NCI-H82 treated with DMSO at 0.1 percent for 48 hours (cell line): ENCODE results near the gene HSPB9.
"Not testable (repeated sequence)": the region's sequence is repeated elsewhere in the genome, so short reads cannot be mapped to it uniquely, and the experiment has no call there.

Experiments used
- DNase-seq: peaks from one replicate; lab custom pipeline; 2025; ENCODE audit not compliant: unreplicated experiment; lab: John Stamatoyannopoulos, UW

The HSPB9 gene

DNA sequence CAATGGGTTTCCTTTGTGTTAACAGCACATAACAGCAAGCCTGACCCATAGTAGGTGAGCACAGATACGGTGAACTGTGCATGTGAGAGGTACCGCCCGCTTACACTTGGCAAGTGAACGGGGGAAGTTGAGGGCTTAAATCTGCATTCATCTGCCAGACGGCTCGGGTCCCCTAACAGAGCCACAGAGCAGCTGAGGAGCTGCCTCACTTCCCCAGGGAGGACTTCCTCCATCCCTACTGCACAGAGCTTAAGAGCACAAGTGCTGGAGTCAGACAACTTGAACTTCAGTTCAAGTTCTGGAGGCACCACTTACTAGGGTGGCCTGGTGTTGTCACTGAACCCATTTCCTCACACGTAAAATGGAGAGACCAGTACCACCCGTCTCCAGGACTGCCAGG, 18.8 kb downstream of the HSPB9 start:
- DNase-seq: no peak

DNA sequence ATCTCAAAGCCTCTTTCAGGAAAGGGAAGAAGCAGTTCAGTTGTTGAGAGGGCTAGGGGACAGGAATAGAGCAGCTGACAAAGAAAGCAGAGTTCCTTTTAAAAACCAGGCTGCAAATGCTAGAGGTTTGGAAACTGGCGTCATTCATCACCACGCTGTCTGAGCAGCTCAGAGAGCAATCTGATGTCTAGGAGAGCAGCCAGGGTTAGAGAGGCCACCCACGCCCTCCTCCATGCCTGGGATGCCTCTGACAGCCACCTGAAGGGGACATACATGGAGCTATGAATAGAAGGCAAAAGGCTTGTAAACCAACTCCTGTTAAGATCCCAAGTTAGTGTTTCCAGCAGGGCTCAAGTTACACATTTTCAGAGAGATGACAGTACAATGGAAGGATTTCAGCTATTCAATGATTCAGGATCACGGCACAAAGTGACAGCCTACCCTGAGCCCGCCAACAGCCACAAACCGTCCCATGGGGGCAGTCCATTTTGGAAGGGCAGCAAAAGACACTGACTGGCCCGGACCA, 19.8 kb downstream of the HSPB9 start:
- no peak for DNase-seq

DNA sequence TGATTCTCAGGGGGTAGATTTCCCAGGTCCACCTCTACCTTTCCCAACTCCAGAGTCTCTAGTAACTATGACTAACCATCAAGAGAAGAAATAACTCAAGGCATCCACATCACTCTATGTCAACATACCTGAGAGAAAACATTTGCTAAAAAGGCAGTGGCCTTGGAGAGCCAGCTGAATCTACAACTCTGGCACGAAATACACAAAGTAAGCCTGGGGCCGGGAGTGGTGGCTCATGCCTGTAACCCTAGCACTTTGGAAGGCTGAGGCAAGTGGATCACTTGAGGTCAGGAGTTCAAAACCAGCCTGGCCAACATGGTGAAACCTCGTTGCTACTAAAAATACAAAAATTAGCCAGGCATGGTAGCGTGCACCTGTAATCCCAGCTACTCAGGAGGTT, 20.5 kb downstream of the HSPB9 start:
- DNase-seq: not testable (repeated sequence)

DNA sequence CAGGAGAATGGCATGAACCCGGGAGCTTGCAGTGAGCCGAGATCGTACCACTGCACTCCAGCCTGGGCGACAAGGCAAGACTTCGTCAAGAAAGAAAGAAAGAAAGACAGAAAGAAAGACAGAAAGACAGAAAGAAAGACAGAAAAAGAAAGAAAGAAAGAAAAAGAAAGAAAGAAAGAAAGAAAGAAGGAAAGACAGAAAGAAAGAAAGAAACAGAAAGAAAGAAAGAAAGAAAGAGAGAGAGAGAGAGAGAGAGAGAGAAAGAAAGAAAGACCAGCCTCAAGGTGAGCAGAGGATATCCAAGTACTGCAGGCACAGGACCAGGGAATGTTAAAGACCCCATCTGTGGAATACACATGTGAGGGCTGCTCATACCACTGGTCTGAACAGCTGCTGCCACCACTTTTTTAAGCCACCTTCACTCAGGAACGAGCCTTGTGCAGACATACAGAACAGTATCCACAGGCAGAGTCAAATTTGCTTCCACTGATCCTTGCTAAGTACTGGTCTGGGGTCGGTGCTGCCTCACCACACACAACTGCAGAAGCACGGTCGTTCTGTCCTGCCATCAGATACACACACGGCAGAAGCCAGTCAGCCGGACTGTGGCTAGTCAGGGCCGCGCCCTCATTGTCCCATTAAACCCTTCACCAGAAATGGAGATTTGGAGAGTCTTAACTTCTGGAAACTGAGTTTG, 24.5 kb downstream of the HSPB9 start:
- no peak for DNase-seq

DNA sequence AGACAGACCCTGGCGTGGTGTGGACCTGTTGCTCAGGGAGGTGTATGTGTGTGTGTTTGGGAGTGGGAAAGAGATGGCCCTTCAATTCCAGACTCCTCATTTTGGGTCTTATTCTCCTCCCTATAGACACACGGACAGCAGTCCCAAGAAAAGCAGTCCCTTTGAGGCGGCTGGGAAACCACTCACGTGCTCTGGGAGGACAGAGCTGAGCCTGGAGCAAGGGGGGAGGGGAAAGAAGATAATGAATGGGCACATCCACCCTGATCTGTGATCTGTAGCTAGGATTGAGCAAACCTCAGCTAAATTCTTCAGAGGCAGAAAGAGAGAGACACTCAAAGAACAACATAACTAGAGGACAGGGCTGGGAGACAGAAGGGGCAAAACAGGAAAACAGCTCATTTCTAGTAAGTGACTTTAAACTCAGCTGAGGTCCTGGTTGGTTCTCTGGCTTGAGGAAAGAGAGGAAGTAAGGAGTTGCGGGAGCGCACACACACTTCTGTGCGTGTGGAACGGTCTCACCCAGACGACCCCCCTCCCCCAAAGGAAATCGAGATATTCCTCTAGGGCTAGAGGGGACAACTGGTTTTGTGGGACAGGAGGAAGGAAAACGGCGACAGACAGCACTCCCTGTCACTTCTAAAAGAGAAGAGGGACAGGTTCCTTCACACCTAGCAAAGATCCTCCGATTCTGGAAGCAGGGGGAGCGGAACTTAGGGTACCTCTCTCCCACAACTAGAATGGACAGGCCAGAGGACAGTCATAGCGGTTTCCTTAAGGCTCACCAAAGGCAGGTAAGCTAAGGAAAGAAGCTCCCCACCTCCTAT, 31.5 kb downstream of the HSPB9 start:
- no peak for DNase-seq

DNA sequence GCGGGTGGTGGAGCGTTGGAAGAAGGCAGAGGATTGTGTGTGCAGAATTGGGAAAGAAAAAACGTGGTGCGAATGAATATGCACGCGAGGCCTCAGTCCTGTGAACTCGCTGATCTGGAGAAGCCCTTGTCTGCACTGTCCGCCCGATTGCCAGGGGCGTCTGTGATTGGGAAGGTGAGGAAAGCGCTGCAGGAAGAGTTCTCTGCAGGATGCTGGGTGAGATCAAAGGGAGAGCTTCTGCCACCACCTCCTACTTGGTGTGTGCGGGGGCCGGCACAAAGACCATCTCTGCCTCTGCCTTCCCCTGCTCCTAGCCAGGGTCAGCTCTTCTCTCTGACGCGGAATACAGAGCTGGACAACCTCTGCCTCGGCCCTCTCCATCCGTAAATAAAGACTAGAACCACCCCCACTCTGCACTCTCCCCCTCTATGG, 33.0 kb downstream of the HSPB9 start:
- no peak for DNase-seq

DNA sequence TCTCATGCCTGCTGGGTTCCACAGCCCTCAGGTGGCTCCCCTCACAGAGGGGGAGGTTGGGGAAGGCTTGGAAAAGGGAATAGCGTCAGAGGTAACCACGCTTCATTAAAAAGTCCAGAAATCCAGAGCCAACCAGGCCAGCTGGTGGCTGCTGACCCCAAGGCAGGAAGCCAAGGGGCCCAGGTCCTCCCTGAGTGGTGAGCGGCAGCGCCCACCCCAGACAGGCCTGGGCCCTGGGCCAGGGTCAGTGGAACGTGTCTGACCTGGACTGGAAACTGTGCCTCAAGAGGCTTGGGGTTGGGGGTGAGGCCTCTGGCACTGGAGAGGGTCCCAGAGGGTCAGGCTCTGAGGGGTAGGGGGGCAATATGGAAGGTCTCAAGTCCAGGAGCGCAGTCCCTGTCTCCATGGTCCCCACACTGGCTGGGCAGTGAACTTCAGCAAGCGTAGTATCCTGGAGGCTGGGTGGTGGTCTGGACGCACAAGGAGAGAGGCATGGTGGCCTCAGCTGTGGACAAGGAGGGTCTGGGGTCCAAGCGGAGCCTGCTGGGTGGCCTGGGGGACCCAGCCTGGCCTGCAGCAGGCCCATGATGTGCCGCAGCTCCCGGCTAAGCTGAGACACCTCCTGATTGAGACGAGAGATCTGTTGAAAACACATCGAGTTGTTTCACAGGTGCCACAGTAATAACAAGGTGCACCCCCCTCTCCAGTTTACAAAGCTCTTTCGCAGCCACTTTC, 37.4 kb downstream of the HSPB9 start:
- no peak for DNase-seq

DNA sequence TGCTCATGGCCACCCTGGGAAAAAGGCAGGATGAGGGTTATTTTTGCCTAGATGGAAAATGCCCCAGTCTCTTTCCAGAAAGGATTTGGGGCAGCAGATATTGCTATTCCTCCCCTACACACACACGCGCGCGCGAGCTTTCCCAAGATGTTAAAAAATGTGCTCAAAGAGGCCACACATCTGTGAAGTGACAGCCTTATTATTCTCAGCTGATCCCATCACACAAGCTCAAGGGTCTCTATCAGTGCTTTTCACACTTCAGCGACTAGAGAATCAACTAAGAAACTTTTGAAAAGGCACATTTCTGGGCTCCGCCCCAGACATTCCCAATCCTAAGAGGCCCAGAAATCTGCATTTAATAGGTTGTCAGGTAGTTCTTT, 37.9 kb downstream of the HSPB9 start:
- no peak for DNase-seq

DNA sequence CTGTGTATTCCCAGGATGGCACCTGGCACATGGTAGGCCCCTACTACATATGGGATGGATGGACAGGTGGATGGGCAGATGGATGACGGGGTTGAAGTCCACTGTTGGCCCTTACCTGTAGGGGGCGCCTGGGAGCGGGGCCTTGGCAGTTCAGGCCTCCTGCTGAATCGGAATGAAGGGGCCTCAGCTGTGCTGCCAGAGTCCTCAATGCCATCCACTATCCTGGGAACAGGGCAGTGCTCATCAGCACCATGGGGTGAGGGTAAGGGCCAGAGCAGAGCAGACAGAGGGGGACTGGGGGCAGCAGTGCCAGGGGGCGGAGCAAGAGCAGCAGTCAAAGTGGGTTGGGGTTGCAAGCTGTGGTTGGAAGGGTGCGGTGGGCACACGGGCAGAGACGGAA, 40.5 kb downstream of the HSPB9 start:
- no peak for DNase-seq

DNA sequence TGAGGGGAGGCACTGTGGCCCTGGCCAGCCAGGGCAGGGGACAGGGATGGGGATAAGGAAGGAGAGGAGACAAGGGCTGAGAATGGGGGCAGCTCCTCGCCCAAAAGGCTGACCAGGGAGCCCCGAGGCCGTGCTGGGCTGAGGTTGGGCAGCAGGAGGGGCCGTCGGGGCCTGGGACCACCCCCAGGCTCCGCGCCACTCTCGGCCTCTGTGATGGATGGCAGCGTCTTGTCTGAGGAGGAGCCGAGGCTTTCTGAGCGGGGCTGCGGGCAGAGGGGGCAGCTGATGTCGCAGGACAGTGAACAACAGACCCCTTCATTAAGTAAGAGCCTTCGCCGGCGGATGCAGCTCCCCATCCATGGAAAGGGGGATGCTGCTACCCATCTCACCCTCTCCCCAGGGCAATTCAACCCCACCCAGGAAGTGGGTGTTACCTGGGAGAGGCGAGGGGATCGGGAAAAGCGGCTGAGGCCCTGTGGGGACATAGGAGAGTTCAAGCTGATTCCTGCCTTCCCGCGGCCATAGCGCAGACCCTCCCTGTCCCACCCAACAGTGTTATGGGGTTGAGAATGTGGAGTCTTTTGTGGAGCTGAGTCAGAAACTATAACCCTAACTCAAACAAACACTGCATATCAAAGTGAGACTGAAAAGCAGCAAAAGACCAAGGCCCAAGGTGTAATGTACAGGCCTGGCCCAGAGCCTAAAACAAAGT, 41.2 kb downstream of the HSPB9 start:
- no peak for DNase-seq

DNA sequence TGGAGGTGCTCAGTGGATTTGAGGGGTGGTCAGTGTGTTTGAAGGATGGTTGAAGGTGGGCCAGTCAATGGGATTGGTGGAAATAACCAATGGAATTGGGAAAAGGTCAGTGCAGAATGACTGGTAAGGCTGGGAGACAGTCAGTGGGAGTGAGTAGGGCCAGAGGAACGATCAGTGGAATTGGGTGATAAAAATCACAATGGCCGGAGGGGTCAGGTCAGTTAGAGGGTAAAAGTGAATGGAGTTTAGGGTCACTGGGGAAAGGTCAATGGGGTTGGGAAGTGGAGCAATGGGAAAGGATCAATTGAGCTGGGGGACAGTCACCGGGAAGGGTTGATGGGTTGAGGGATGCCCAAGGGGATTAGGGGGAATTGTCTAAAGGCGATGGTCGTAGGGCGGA, 43.1 kb downstream of the HSPB9 start:
- no peak for DNase-seq

DNA sequence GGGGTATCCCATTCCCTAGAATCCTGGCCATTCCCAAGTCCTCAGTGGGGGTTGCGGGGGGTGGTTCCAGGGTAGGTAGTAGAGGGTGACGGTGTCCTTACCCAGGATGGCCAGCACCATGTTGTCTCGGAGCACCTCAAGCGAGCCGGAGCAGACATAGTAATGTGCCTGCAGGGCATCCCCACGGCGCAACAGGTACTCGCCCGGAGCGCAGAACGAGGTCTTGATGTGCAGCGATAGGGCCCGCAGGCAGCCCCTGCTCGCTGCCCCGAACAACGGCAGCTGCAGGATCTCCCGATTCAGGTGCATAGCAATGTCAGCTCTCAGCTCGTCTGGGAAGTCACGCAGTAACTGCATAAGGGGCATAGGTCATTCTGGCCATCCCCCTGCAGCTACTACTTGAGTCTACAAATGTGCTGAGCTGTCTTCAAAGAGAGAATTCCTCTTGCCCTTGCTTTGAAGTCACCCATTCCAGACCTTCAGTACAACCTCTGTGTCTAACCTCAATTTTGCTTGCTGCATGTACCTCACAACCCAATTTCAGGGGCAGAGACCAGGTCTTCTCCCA, 43.7 kb downstream of the HSPB9 start:
- DNase-seq: no peak

DNA sequence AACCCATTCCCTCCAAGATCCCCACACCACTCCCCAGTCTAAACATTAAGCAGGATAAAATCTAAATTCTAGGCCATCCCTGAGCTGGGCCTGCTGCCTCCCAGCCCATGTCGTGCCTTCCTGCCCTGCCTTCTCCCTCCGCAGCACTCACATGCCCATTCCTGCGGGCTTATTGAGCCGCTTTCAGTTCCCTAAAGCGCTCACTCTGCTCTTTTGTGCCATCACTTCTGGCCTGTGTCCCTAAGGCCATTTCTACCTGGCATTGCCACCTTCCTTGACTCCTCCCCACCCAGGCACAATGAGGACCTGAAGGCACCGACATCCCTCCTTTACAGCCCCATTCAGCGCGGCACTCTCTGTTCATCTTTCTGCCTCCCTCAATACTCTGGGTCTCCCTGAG, 45.2 kb downstream of the HSPB9 start:
- DNase-seq: no peak

DNA sequence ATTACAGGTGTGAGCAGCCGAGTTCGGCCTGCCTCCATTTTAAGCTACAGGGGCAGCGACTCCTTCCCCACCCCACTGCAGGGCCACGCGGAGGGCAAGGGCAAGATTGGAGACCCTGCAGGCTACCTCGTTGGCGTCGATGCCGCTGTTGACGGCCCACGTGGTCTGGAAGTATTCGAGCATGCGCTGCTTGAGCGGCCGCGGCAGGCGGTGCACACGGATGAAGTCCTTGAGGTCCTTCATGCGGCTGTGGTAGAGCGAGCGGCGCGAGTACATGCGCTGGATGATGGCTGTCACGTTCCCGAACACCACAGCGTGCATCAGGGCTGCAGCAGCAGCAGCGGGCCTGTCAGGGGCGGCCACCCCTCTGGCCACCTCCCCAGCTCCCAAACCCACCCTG, 46.7 kb downstream of the HSPB9 start:
- DNase-seq: no peak

DNA sequence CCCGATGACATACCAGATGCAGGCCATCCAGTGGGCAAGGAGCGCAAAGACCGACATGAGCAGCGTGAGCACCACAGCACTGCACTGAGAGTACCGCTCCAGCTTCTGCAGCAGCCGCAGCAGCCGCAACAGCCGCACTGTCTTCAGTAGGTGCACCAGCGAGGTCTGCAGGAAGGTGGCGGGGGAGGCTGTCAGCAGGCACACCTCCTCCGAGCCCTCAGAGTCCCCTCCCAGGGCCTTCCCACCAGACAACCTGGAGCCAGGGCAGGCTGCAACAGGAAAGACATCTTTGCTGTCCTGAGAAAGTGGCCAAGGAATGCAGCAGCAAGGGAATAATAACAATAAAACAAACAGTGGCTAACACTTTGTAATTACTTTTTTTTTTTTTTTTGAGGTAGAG, 49.2 kb downstream of the HSPB9 start:
- DNase-seq: no peak
